ENCODE results near the gene ADARB2.

The ADARB2 gene

DNA sequence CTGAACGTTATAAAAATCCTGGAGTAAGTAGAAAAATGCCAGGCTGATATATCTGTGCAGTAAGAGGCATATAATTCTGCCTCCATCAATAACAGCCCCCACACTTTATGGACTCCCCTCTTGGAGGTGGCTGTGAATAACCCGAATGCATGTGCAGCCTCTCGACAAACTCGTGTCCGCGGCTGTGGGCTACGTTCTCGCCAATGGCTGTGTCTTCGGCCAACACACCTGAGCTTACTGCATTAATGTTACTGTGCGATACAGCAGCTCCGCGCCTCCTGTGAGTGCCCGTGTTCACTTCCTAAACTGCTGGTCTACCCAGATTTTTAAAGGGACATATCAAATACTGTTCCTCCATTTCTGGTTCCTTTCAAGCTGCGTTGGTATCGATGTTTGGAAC, 209.4 kb downstream of the ADARB2 start:
- POLR2A ChIA-PET = no interaction called here
- CTCF ChIA-PET = no interaction called here
- TF ChIP-seq LEF1 (IDR thresholded peaks at IDR 0.05; ENCODE audit: borderline replicate concordance) = no peak
- no peak for TF ChIP-seq FOXM1 (IDR thresholded peaks at IDR 0.05; ENCODE audit: borderline replicate concordance)
- no peak for TF ChIP-seq ZNF384 (IDR thresholded peaks at IDR 0.05)
- TF ChIP-seq FOXA1 (IDR thresholded peaks at IDR 0.05) = no peak
- no peak for TF ChIP-seq ELF4 (IDR thresholded peaks at IDR 0.05)
- TF ChIP-seq FOXK2 (IDR thresholded peaks at IDR 0.05) = no peak
- no peak for TF ChIP-seq BHLHE40 (IDR thresholded peaks at IDR 0.05; ENCODE audit: borderline replicate concordance)
- TF ChIP-seq NFRKB (IDR thresholded peaks at IDR 0.05) = no peak
- TF ChIP-seq SP1 (IDR thresholded peaks at IDR 0.05) = no peak
- TF ChIP-seq TARDBP (IDR thresholded peaks at IDR 0.05) = no peak
- TF ChIP-seq L3MBTL2 (conservative IDR thresholded peaks at IDR 0.05) = no peak
- no peak for TF ChIP-seq CTBP1 (IDR thresholded peaks at IDR 0.05; ENCODE audit: borderline replicate concordance)
- no peak for TF ChIP-seq ARNT (IDR thresholded peaks at IDR 0.05)

DNA sequence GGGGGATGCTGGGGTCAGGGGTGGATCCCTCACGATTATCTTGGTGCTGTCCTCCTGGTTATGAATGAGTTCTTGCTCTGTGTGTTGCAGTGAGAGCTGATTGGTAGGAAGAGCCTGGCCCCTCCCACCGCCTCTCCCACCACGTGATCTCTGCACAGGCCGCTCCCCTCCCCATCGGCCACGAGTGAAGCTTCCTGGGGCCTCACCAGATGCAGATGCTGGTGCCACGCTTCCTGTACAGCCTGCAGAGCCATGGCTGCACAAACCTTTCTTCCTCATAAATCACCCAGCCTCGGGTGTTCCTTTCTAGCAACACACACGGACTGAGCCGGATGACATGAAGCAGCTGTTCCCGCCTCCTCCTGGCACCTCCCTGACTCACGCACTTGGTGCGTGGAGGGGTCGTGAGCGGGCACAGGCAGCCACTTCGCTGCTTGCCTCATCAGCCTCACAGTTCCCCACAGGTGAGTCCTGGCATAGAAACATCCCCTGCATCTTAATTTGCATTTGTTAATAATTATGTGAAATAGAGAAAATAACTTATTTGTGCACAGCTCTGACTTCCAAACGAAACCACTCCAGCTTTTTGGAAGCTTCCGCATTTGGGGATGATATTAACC, 210.8 kb downstream of the ADARB2 start:
- TF ChIP-seq CTBP1 (IDR thresholded peaks at IDR 0.05; ENCODE audit: borderline replicate concordance) (no peak), TARDBP (IDR thresholded peaks at IDR 0.05) (no peak), HDGF (IDR thresholded peaks at IDR 0.05; ENCODE audit: borderline replicate concordance) (no peak), SUZ12 (IDR thresholded peaks at IDR 0.05) (no peak), ELF4 (IDR thresholded peaks at IDR 0.05) (no peak), ZNF384 (IDR thresholded peaks at IDR 0.05) (no peak), FOXA1 (IDR thresholded peaks at IDR 0.05) (no peak), ARNT (IDR thresholded peaks at IDR 0.05) (no peak), NFRKB (IDR thresholded peaks at IDR 0.05) (no peak), FOXM1 (IDR thresholded peaks at IDR 0.05; ENCODE audit: borderline replicate concordance) (no peak), LEF1 (IDR thresholded peaks at IDR 0.05; ENCODE audit: borderline replicate concordance) (no peak), BHLHE40 (IDR thresholded peaks at IDR 0.05; ENCODE audit: borderline replicate concordance) (no peak), SP1 (IDR thresholded peaks at IDR 0.05) (no peak), L3MBTL2 (conservative IDR thresholded peaks at IDR 0.05) (no peak)
- TF ChIP-seq, protein P1, sequence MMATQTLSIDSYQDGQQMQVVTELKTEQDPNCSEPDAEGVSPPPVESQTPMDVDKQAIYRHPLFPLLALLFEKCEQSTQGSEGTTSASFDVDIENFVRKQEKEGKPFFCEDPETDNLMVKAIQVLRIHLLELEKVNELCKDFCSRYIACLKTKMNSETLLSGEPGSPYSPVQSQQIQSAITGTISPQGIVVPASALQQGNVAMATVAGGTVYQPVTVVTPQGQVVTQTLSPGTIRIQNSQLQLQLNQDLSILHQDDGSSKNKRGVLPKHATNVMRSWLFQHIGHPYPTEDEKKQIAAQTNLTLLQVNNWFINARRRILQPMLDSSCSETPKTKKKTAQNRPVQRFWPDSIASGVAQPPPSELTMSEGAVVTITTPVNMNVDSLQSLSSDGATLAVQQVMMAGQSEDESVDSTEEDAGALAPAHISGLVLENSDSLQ (IDR thresholded peaks at IDR 0.05) = no peak
- peak; percentile 20 for DNase-seq (ENCODE audit: extremely low spot score)
- POLR2A ChIA-PET = no interaction called here
- CTCF ChIA-PET = no interaction called here

More for the DNA sequence above, 209.4 kb downstream of the ADARB2 start:
- DNase-seq (ENCODE audit: extremely low spot score) = no peak

DNA sequence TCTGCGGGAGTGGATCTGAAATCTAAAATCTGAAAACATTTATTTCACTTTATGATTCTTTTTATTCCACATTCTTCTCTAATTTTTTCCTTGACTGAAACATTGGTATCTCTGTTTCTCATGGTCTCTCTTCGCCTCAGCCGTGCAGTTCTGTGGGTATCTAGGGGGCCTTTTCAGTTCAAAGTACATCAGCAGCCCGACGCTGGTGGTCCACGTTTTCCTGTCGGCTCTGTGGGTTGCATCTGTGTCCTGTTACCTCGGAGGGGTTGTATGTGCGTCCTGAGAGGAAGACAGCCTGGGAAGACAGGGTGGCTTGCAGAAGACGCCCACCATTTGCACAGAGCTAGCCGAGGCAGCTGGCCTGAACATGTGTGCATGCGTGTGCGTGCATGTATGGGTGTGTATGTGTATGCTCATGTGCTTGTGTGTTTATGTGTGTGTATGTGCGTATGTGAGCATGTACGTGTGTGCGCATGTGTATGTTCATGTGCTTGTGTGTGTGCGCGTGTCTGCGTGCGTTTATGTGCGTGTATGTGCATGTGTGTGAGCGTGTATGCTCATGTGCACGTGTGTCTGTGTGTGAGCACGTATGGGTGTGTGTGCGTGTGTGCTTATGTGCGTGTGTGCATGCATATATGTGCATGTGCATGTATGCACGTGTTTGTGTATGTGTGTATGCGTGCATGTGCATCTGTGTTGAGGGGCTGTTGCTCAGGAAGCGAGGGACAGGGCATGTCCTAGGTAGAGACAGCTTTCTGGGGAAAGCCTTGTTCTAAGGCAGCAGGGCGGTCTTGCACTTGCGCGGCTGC, 211.8 kb downstream of the ADARB2 start:
- CTCF ChIA-PET = no interaction called here
- TF ChIP-seq FOXA1 (IDR thresholded peaks at IDR 0.05) (no peak), FOXM1 (IDR thresholded peaks at IDR 0.05; ENCODE audit: borderline replicate concordance) (no peak), CTBP1 (IDR thresholded peaks at IDR 0.05; ENCODE audit: borderline replicate concordance) (no peak), SUZ12 (IDR thresholded peaks at IDR 0.05) (no peak), ZNF384 (IDR thresholded peaks at IDR 0.05) (no peak), NFRKB (IDR thresholded peaks at IDR 0.05) (no peak), L3MBTL2 (conservative IDR thresholded peaks at IDR 0.05) (no peak), HDGF (IDR thresholded peaks at IDR 0.05; ENCODE audit: borderline replicate concordance) (no peak), LEF1 (IDR thresholded peaks at IDR 0.05; ENCODE audit: borderline replicate concordance) (no peak), ARNT (IDR thresholded peaks at IDR 0.05) (no peak)
- TF ChIP-seq, protein P1 (IDR thresholded peaks at IDR 0.05) = no peak
- POLR2A ChIA-PET = no interaction called here
- DNase-seq (ENCODE audit: extremely low spot score) = no peak

DNA sequence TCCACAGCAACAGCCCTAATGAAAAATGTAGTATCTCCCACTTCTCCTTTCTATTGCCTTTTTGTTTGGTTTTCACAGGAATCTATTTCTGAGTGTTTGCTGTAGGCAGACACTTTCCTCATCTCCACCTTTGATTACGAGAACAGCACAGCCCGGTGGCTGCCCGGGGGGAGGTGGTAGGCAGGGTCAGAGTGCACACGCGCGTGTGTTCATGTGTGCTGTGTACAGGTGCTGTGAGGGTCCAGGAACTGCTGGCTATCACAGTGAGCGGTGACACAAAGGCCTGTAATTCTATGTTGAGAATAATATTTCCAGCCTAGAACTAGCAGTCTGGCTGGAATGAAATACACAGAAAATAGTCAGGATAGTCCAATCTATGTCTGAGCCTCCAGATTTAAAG, 212.8 kb downstream of the ADARB2 start:
- CTCF ChIA-PET = no interaction called here
- TF ChIP-seq CTBP1 (IDR thresholded peaks at IDR 0.05; ENCODE audit: borderline replicate concordance) (no peak), TARDBP (IDR thresholded peaks at IDR 0.05) (no peak), LEF1 (IDR thresholded peaks at IDR 0.05; ENCODE audit: borderline replicate concordance) (no peak), L3MBTL2 (conservative IDR thresholded peaks at IDR 0.05) (no peak), NFRKB (IDR thresholded peaks at IDR 0.05) (no peak), ZNF384 (IDR thresholded peaks at IDR 0.05) (no peak), FOXM1 (IDR thresholded peaks at IDR 0.05; ENCODE audit: borderline replicate concordance) (no peak), ARNT (IDR thresholded peaks at IDR 0.05) (no peak), HDGF (IDR thresholded peaks at IDR 0.05; ENCODE audit: borderline replicate concordance) (no peak), FOXA1 (IDR thresholded peaks at IDR 0.05) (no peak), FOXK2 (IDR thresholded peaks at IDR 0.05) (no peak), BHLHE40 (IDR thresholded peaks at IDR 0.05; ENCODE audit: borderline replicate concordance) (no peak), ELF4 (IDR thresholded peaks at IDR 0.05) (no peak), SUZ12 (IDR thresholded peaks at IDR 0.05) (no peak), SP1 (IDR thresholded peaks at IDR 0.05) (no peak)
- TF ChIP-seq, protein P1 (IDR thresholded peaks at IDR 0.05) = no peak
- POLR2A ChIA-PET = no interaction called here
- no peak for DNase-seq (ENCODE audit: extremely low spot score)

DNA sequence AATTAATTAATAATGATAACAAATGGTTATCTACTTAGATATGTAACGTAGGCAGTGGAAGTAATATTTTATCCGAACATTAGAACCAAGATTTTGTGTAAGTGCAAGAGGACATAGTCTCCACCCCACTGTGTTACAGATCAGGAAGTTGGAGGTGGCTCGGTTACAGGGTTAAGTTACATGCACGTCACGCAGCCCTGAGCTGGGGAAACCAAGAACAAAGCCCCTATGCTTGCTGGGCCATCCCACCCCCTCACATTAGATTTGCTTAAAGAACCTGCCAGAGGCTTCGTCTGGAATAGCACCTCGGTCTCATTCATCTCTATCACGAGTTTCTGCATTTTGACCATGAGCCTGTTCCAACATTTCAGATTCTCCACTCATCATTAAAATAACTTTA, 214.1 kb downstream of the ADARB2 start:
- ChIA-PET CTCF (interaction anchor here (1.6 kb wide), 1 partner anchor 102 kb away, joined by 4 read pairs; no protein-coding TSS in a partner anchor), POLR2A (no interaction called here)
- no peak for TF ChIP-seq L3MBTL2 (conservative IDR thresholded peaks at IDR 0.05)
- no peak for TF ChIP-seq HDGF (IDR thresholded peaks at IDR 0.05; ENCODE audit: borderline replicate concordance)
- no peak for TF ChIP-seq ELF4 (IDR thresholded peaks at IDR 0.05)
- no peak for TF ChIP-seq FOXM1 (IDR thresholded peaks at IDR 0.05; ENCODE audit: borderline replicate concordance)
- no peak for TF ChIP-seq TARDBP (IDR thresholded peaks at IDR 0.05)
- DNase-seq (ENCODE audit: extremely low spot score) = no peak

Data from HEK293T (cell line).